GM23248 (cell line): ENCODE data around the gene ARL3. TPM values are rescaled to one million over a fixed set of nuclear protein-coding genes. Genes with fewer than 3 reads are reported as not detected.
"Not testable (repeated sequence)": the region's sequence is repeated elsewhere in the genome, so short reads cannot be mapped to it uniquely, and the experiment has no call there.

ENCODE experiments used
- DNase-seq: peaks from one replicate; pipeline ENCODE4 v3.0.0-alpha.2; 2015
- H2AFZ ChIP-seq: fragments of 200-600 bp; sonication (generic); 2 replicates; pipeline ENCODE4 v1.6.1; 2016; ENCODE audit warnings: antibody characterized with exemption
- H3F3A ChIP-seq: fragments of 200-600 bp; sonication (generic); 2 replicates; pipeline ENCODE4 v1.6.1; 2016; ENCODE audit warnings: mild to moderate bottlenecking, antibody characterized with exemption, mixed run types; ENCODE audit not compliant: insufficient read depth
- H3K27ac ChIP-seq: fragments of 200-600 bp; sonication (generic); 2 replicates; pipeline ENCODE4 v1.5.1; 2016; ENCODE audit warnings: mild to moderate bottlenecking
- H3K27me3 ChIP-seq: fragments of 200-600 bp; sonication (generic); replicated peaks from 2 replicates; pipeline ENCODE4 v1.6.1; 2016; ENCODE audit warnings: mild to moderate bottlenecking; ENCODE audit not compliant: insufficient read depth
- H3K36me3 ChIP-seq: fragments of 200-600 bp; sonication (generic); 2 replicates; pipeline ENCODE4 v1.6.1; 2016; ENCODE audit warnings: low read depth, mild to moderate bottlenecking
- H3K4me1 ChIP-seq: fragments of 200-600 bp; sonication (generic); 2 replicates; pipeline ENCODE4 v1.6.1; 2016; ENCODE audit warnings: mild to moderate bottlenecking; ENCODE audit not compliant: insufficient read depth
- H3K4me2 ChIP-seq: fragments of 200-600 bp; sonication (generic); one replicate; pipeline ENCODE4 v1.6.1; 2016; ENCODE audit warnings: mild to moderate bottlenecking; ENCODE audit not compliant: unreplicated experiment
- H3K4me3 ChIP-seq: fragments of 200-600 bp; sonication (generic); 2 replicates; pipeline ENCODE4 v1.5.1; 2016; ENCODE audit warnings: mild to moderate bottlenecking
- H3K79me2 ChIP-seq: fragments of 200-600 bp; sonication (generic); 2 replicates; pipeline ENCODE4 v1.6.1; 2016; ENCODE audit warnings: mild to moderate bottlenecking; ENCODE audit not compliant: insufficient read depth
- H3K9ac ChIP-seq: fragments of 200-600 bp; sonication (generic); 2 replicates; pipeline ENCODE4 v1.6.1; 2016; ENCODE audit warnings: mild to moderate bottlenecking
- H3K9me2 ChIP-seq: fragments of 200-600 bp; sonication (generic); 2 replicates; pipeline ENCODE4 v1.6.1; 2016; ENCODE audit warnings: mixed run types, mild to moderate bottlenecking, moderate library complexity; ENCODE audit not compliant: insufficient read depth
- H3K9me3 ChIP-seq: fragments of 200-600 bp; sonication (generic); one replicate; pipeline ENCODE4 v1.6.1; 2017; ENCODE audit warnings: low read depth
- H4K20me1 ChIP-seq: fragments of 200-600 bp; sonication (generic); 2 replicates; pipeline ENCODE4 v1.6.0; 2016; ENCODE audit not compliant: insufficient read depth
- EZH2 ChIP-seq: fragments of 200-600 bp; sonication (generic); IDR thresholded peaks from 2 replicates; pipeline ENCODE4 v1.6.1; 2018; ENCODE audit warnings: antibody characterized with exemption, mild to moderate bottlenecking; ENCODE audit not compliant: insufficient read depth, poor library complexity, severe bottlenecking
- EZH2phosphoT487 ChIP-seq: fragments of 200-600 bp; sonication (generic); IDR thresholded peaks from 2 replicates; pipeline ENCODE4 v1.6.1; 2018; ENCODE audit warnings: antibody characterized with exemption, moderate library complexity, mild to moderate bottlenecking, low read depth; ENCODE audit not compliant: insufficient read depth
- WGBS, 2 experiments: methylation state at CpG; one replicate each; pipeline ENCODE4 v1.1.6; 2015 to 2017; ENCODE audit warnings: low lambda C conversion rate in 2 of 2, low coverage in 1 of 2; ENCODE audit errors: missing lambda C conversion rate in 2 of 2; 5-methylcytosine and 5-hydroxymethylcytosine counted together
- in situ Hi-C: fragments of 300-500 bp; cut with MboI; formaldehyde crosslinking; loops from 2 replicates; pipeline ENCODE4 v1.15.0; 2020
- polyA plus RNA-seq: library from polyadenylated mRNA; unstranded; fragments of >200 nt; fragmentation: Nextera tagmentation; extraction: Ambion mirVana; gene quantifications from 2 replicates; pipeline ENCODE4 v1.2.1, GENCODE V29; 2016
- total RNA-seq: library from RNA; depleted of rRNA; stranded (reverse); fragments of >200 nt; shearing (Covaris generic); gene quantifications from 2 replicates; pipeline ENCODE4 v1.2.3, GENCODE V29; 2014

The ARL3 gene
- total and polyA plus RNA-seq, 2 experiments from 2014 or later: 3.8 to 24.1 TPM

DNA sequence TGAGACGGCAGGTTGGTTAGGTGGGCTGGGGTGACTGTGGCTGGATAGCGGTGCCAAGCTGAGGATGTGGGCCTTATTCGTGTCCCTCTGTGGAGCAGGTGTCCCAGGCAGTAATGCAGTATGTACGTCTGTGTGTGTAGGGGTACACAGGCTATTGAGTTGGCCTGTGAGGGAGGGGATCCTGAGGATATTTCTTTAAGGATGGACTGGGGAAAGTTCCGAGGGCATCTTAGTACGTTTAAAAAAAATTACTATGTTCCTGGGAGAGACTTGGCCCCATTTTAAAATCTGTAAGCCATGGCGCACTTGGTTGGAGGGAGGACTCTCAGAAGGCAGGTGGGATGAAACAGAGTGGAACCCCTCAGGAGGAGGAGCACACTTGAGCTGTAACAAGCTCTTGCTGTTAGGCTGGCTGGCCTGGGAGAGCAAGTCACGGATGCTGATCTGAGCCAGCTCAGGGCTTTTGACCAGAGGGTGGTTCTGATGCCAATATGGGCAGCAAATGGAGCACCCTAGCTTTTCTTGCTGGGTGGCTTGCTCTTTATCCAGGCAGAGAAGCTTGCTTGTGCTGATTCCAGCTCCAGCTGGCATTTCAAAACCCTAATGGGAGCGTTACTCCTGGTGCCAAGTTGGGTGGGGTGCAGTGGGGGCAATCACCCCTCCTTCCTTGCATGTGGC lies 30.3 kb upstream of the ARL3 start:
- no peaks in the 10 kb centered on the region for H3K9me3 ChIP-seq
- DNase-seq: peak; percentile 68
- no peak for TF ChIP-seq EZH2phosphoT487
- no peak for TF ChIP-seq EZH2
- H3K27me3 ChIP-seq: no peaks in the 10 kb centered on the region
- peaks cover 18% of the 10 kb centered on the region; the same call in 1 of the 2 replicates for H3K4me1 ChIP-seq
- H3K36me3 ChIP-seq: no peaks in the 10 kb centered on the region
- H3K79me2 ChIP-seq: peaks cover 58% of the 10 kb centered on the region
- H3F3A ChIP-seq: no peaks in the 10 kb centered on the region
- H3K4me3 ChIP-seq: peak overlapping the region; percentile 88
- peak overlapping the region; percentile 43 for H3K27ac ChIP-seq
- H3K9me2 ChIP-seq: no peaks in the 10 kb centered on the region
- H4K20me1 ChIP-seq: no peaks in the 10 kb centered on the region
- in situ Hi-C loops: loop anchor here (25.0 kb wide), 1 partner anchor 318 kb away; no protein-coding TSS in a partner anchor
- 1 to 2% methylated on average over 9 of the region's 9 CpGs for WGBS, 2 experiments
- H3K9ac ChIP-seq: peak overlapping the region; percentile 89
- peak overlapping the region; percentile 97 for H3K4me2 ChIP-seq
- H2AFZ ChIP-seq: 0 out of 2 replicates have a peak overlapping the region, but pooled peaks have one; percentile 6

DNA sequence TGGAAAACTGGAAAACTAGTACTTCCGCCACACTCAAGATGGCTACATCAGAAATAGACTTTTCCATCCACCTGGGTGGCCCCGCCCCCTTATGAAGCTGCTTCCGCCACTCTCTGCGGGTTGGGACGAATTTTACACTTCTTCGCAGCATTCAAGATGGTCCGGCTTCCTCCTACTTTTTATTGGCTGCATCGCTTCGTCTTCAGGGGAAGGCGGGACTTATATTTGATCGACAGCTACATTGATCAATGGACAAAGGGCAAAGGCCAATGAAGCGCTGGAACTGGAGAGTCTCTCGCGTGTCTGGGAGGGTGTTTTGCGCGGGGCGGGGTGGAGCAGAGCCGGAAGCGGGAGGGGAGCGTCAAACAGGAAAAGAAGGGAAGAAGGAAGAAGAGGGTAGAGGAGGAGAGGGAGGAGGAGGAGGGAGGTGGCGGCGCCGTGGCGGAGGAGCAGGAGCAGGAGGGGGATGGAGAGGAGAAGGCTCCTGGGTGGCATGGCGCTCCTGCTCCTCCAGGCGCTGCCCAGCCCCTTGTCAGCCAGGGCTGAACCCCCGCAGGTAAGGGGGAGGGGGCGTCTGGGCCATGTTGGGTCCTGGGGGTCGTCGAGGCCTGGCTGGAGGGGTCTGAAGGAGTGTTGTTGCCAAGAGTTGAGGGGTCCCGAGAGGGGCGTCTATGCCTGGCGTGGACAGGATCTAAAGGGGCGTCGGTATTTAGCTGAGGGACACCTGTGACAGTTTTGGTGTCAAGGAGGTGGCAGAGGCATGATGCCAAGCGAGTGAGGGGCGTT lies 29.6 kb upstream of the ARL3 start, which contains the start of gene WBP1L:
Gene WBP1L (plus strand): TSS at position 361 of the 786 bp plus-strand sequence. CDS start 106 bp downstream, at position 467.
- peak within 1 kb of the TSS; percentile 97 for H3K4me2 ChIP-seq
- no peaks in the 10 kb centered on the region for H3K27me3 ChIP-seq
- H3F3A ChIP-seq: no peaks in the 10 kb centered on the region
- DNase-seq: peak; percentile 99
- H3K4me1 ChIP-seq: peaks cover 18% of the 10 kb centered on the region; the same call in 1 of the 2 replicates
- peaks cover 51% of the 10 kb centered on the region for H3K79me2 ChIP-seq
- peak within 1 kb of the TSS; percentile 88 for H3K4me3 ChIP-seq
- no peaks in the 10 kb centered on the region for H4K20me1 ChIP-seq
- TF ChIP-seq EZH2 (no peak), EZH2phosphoT487 (no peak)
- WGBS, 2 experiments: 1% methylated on average over 29 to 37 of the region's 37 CpGs
- peak within 1 kb of the TSS; percentile 43 for H3K27ac ChIP-seq
- no peaks in the 10 kb centered on the region for H3K9me2 ChIP-seq
- H3K9me3 ChIP-seq: no peaks in the 10 kb centered on the region
- no peaks in the 10 kb centered on the region for H3K36me3 ChIP-seq
- in situ Hi-C loops: loop anchor here (25.0 kb wide), 1 partner anchor 319 kb away; no protein-coding TSS in a partner anchor
- H3K9ac ChIP-seq: peak within 1 kb of the TSS; percentile 89
- H2AFZ ChIP-seq: peak within 1 kb of the TSS; percentile 99

DNA sequence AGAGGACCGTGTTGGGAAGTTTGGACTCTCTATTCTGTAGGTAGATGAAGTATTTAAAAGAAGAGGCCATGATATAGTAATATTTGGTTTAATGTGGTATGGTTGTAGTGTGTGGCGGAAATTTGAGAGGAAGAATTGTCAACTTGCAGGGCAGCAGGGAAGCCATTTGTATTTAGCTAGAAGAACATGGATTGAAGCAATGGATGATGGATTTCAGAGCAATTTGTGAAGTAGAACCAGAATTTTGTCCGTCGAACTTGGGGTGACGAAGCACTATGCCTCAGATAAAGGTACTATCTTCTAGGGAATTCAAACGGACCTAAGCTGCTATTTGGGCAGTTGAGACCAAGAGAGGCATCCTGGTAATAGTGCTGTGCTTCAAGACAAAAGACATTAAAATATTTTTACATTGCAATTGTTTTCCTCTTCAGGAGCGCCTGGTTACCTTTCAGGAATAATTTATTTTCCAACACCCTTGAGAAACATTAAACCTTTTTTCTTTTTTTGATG lies 28.9 kb upstream of the ARL3 start:
- no peak overlapping the region for H3K27ac ChIP-seq
- H3K4me3 ChIP-seq: peak overlapping the region; percentile 46
- no peaks in the 10 kb centered on the region for H3K36me3 ChIP-seq
- no peaks in the 10 kb centered on the region for H3F3A ChIP-seq
- TF ChIP-seq EZH2: no peak
- TF ChIP-seq EZH2phosphoT487: no peak
- in situ Hi-C loops: loop anchor here (25.0 kb wide), 1 partner anchor 319 kb away; no protein-coding TSS in a partner anchor
- no peak for DNase-seq
- no peaks in the 10 kb centered on the region for H3K9me2 ChIP-seq
- no peaks in the 10 kb centered on the region for H3K27me3 ChIP-seq
- H2AFZ ChIP-seq: peak overlapping the region; percentile 99
- H4K20me1 ChIP-seq: no peaks in the 10 kb centered on the region
- peak overlapping the region; percentile 49 for H3K4me2 ChIP-seq
- WGBS, 2 experiments: 31 to 36% methylated on average over 7 of the region's 7 CpGs
- peaks cover 44% of the 10 kb centered on the region for H3K79me2 ChIP-seq
- H3K9me3 ChIP-seq: no peaks in the 10 kb centered on the region
- peaks cover 18% of the 10 kb centered on the region; the same call in 1 of the 2 replicates for H3K4me1 ChIP-seq
- H3K9ac ChIP-seq: peak overlapping the region; percentile 14; the same call in 1 of the 2 replicates

DNA sequence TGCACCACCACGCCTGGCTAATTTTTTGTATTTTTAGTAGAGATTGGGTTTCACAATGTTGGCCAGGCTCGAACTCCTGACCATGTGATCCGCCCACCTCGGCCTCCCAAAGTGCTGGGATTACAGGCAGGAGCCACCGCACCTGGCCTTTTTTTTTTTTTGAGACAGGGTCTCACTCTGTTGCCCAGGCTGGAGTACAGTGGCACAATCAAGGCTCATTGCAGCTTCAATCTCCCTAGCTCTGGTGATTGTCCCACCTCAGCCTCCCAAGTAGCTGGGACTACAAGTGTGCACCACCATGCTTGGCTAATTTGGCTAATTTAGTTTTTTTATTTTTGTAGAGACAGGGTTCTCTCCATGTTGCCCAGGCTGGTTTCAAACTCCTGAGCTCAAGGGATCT lies 28.1 kb upstream of the ARL3 start:
- WGBS, 2 experiments: 89 to 94% methylated on average over 5 of the region's 5 CpGs
- not testable (repeated sequence) for H3F3A ChIP-seq, H3K36me3 ChIP-seq, H4K20me1 ChIP-seq, H2AFZ ChIP-seq, H3K27me3 ChIP-seq, DNase-seq, H3K9me2 ChIP-seq, H3K27ac ChIP-seq, H3K9ac ChIP-seq, H3K4me2 ChIP-seq, H3K9me3 ChIP-seq, H3K4me3 ChIP-seq
- in situ Hi-C loops: loop anchor here (25.0 kb wide), 1 partner anchor 320 kb away; no protein-coding TSS in a partner anchor
- Histone ChIP-seq H3K79me2 (peaks cover 36% of the 10 kb centered on the region), H3K4me1 (peaks cover 18% of the 10 kb centered on the region; the same call in 1 of the 2 replicates)
